Measurements from ENCODE around the gene CDC42SE2.

DNA sequence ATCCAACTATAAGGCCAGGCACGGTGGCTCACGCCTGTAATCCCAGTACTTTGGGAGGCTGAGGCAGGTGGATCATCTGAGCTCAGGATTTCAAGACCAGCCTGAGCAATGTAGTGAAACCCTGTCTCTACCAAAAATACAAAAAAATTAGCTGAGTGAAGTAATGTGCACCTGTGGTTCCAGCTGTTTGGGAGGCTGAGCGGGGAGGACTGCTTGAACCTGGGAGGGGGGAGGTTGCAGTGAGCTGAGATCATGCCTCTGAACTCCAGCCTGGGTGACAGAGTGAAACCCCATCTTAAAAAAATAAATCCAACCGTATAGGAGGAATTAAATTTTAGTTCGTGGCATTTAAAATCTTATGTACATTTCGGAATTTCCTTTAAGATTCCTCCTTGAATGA is 123.4 kb downstream of the CDC42SE2 start:
- no peak for TF ChIP-seq POLR2A (IDR thresholded peaks at IDR 0.05)
- TF ChIP-seq CTCF (IDR thresholded peaks at IDR 0.05): no peak

Data from adrenal gland (tissue), 5 donors.